Measurements from ENCODE around the gene RADIL.
A peak's percentile ranks its signal among the peaks of the same experiment; 100 is the strongest.

The RADIL gene

DNA sequence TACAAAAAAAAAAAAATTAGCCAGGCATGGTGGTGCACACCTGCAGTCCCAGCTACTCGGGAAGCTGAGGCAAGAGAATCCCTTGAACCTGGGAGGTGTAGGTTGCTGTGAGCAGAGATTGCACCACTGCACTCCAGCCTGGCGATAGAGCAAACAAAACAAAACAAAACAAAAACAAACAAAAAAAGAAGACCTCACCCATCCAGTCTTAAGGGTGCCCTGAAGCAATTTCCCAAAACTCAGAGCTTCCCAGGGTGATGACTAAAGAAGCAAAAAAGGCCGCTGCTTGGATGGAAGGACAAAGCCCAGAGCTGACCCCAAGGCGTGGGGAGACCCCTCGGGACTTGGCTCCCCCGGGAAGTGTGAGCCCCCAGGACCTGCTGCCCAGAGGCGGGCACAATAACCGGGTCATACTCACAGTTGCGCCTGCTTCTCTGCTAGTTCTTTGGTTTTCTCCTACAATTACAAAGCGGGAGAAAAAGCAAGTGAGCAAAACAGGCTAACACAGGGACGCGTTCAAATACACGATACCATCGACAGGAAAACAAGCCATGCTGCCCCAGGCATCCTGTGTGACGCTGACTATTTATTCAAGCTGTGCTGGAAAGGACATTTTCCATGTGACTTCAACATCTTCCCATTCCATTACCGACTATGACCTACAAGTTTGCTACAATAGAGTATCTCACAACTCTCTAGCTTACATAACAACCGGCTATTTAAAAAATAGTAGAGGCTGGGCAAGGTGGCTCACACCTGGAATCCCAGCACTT is 51.6 kb downstream of the RADIL start:
- DNase-seq (ENCODE audit: low spot score), result no peak

DNA sequence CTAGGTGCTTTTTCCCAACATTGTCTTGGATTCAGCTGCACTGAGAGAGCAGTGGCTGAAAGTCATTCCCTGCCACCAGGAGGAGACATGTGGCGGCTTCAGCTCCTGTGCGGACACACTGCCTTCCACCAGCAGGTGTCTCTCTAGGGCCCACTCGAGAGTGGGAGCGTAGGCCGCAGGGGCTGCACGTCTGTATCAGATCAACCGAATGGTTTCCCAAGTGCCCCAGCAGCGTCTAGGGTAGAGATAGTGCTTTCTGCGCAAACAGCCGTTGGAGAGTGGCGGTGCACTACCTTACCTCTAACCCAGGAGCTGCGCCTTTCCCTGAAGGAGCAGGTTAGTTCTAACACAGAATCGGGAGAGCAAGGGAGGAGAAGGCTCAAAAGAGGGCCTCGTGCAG is 53.3 kb downstream of the RADIL start:
- peak; percentile 55 for DNase-seq (ENCODE audit: low spot score)

DNA sequence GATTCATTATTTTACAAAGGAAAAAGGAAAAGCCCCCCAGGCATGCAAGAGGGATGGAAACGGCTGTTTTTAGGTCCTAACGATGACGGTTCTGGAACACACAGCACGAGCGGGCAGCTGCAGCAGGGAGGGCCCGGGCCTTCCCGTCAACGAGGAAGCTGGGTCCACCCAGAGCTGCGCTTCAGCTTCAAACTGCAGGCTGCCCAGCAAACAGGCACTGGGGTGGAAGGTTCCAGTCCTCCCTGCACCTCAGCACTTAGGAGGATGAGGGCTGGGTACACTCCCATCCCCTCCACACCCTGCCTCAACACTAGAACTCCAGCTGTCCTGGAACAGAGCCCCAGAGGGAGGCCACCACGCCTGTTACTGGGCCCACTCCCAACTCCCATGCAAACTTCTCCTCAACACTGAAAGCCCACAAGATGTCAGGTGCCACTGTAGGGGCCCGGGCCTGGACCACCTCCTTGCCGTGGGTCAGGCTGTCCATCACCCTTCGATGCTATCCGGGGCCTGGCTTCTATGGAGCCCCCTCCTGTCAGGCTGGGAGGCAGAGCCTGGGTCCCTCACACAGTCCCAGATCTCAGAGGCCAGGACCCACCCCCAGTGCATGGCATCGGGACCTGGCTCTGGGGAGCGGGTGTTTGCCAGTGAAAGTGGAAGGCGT is 54.7 kb downstream of the RADIL start:
- no peak for DNase-seq (ENCODE audit: low spot score)

DNA sequence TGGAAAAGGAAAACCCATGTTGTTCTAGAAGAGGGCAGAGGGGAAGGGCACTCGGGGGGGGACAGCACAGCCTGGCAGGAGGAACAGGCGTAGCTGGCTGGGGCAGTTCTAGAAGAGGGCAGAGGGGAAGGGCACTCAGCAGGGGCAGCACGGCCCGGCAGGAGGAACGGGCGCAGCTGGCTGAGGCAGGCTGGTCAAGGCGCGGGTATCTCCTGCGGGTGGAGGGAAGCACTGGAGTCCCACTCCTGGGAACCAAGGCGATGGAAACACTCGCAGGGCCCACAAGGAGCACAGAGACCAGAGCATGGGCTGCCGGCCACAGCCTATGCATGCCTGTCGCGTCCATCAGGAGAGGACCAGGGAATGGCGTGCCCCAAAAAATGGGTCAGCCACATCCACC is 58.4 kb downstream of the RADIL start:
- no peak for DNase-seq (ENCODE audit: low spot score)

DNA sequence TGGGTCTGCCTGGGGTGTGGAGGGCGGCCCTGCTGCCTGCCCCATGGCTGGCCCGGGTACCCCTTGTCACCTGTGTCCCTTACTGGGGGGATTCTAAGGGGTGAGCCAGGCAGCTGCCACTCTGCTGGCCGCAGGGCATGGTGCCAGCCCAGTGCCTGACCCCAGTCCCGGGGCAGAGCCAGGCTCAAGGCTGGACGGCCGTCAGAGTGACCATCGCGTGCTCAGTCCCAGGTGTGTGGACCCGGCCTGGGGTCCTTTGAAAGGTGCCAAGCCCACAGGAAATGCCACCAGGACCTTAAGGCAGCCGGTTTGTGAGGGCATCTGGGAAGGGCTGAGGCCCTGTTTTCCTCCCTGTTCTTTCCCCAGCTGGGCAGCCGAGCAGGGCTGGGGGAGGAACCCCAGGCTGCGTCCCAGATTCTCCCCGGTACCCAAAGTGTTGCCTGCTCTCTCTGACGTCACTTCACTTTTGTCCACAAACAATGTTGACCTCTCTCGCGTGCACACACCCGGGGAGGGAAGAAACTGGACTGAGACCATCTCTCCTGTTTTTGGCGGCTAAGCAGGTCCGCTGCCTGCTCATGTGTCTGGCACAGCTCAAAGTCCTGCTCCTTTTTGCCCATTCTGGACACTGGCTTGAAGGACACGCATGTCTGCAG is 59.3 kb downstream of the RADIL start:
- no peak for DNase-seq (ENCODE audit: low spot score)

DNA sequence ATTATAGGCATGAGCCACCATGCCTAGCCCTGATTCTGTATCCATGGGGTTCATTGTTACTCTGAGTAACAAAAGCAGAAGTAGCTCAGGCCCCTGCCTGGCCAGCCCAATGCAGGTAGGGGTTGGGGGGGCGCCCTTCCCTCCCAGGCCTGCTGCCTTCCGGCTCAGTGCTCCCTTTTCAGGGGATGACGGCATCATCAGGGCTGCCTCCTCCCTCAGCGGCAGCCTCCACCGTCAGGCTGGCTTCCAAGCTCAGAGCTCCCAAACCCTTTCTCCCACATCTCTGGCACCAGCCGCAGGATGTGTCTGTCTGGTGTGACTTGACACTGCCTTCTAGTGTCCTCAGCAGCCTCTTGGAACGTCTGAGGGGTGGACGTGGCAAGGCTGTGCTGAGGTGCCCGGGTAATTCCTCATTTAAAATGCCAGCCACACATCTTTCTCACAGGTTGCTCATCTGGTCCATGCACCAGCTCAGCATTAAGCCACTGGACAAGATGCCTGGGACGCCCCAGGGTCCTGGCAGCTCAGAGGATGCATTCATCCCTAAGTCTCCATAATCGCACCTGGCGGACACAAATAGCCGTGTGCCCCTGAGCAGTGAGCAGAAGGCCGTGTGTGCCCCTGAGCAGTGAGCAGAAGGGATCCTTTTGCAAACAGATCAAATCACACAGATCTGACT is 59.9 kb downstream of the RADIL start:
- no peak for DNase-seq (ENCODE audit: low spot score)

DNA sequence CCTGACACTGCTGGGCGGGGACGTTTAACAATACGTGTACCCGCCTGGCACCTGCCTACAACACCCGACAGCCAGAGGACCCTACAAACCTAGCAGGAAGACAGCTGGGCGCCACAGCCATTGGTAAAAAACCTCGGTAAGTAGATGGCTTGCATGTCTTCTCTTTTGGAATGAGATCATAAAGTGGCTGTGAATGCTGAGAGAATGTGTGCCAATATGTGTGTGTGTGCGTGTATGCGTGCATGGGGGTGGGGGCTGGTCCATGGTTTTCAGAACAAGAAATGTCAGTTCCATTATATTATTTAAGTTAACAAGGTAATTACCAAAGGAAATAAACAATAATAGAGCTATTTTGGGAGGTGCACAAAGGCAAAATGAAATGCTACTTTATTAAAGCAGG is 60.8 kb downstream of the RADIL start:
- DNase-seq (ENCODE audit: low spot score), result no peak

DNA sequence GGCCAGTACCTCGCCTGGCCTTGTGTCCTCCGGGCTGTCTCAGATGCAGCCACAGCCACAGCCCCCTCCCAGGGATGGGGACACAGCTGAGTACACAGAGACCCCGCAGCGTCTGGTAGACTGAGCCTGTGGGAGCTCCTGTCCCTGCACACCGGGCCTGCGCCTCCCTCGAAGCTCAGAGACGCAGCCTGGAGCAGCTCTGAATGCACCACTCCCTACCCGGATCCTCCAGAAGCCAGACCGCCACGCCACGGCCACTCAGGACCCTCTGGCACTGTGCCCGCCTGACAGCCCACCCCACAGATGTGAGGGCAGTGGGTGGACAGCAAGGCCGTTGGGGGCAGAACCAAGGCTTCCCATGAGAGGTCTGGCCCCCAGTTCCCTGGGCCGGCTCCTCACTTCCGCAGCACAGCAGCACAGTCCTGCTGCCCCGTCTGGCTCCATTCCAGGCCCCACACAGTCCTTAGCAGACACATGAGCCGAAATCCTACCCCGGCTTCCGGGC is 62.5 kb downstream of the RADIL start:
- DNase-seq (ENCODE audit: low spot score), result no peak

DNA sequence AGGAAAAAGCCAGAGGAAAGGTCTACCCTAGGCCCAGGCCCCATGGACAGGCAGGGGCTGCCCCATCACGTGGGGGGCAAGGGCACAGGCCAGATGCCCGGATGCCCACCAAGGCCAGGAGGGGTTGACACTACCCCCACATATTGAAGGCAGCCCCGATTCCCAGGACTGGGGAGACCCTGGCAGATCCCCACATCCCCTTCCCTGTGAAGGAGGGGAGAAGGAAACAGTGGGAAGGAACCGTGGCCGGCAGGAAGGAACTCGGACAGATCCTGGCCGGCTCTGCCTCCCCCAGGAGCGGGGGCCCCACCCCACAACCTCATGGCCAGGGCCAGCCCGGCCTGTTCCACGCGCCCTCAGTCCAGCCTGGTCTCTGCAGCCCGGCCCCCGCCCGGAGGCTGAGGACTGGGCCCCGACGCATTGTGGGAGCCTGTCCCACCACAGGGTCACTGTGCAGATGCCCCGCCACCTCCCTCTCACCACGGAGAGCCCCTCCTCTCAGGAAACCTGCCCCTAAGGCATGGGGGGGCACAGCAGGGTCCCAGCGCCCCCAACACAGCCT is 63.0 kb downstream of the RADIL start:
- DNase-seq (ENCODE audit: low spot score), result no peak

DNA sequence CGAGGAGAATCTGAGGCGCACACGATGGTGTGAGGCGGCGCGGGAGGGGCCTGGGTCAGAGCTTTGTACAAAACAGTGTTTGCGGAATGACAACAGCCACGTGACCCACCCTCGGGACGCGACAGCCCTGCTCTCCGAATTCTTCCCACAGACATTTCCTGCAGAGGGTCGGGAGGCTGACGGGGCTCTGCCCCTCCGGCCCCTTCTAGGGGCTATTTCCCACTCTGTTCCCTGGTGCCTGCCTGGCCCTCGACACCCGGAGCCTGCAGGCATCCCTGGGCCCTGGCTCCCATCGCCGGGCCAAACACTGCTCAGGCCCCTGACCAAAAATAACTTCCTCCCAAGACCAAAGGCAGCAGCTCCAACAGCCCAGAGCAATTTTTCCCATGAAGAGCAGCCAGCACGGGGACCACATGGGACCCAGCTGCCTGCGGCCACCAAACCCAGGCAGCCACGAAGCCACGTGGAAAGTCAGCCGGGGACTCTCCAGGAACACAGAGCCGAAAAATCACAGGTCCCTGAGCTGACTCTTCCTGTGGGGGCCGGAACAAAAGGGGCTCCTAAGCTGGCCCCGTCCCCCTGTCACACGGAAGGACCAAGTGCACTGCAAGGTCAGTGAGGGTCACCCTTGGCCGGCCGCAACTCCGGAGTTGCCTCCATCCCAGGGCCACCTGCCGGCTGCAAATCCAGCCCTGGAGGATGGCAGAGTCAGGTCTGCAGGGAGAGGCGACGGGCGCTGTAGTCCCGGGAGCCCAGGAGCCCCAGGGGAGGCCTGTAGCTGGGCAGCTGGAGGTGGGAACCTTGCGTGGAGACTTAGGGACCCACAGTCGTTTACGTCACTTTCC is 63.7 kb downstream of the RADIL start:
- DNase-seq (ENCODE audit: low spot score), result no peak

DNA sequence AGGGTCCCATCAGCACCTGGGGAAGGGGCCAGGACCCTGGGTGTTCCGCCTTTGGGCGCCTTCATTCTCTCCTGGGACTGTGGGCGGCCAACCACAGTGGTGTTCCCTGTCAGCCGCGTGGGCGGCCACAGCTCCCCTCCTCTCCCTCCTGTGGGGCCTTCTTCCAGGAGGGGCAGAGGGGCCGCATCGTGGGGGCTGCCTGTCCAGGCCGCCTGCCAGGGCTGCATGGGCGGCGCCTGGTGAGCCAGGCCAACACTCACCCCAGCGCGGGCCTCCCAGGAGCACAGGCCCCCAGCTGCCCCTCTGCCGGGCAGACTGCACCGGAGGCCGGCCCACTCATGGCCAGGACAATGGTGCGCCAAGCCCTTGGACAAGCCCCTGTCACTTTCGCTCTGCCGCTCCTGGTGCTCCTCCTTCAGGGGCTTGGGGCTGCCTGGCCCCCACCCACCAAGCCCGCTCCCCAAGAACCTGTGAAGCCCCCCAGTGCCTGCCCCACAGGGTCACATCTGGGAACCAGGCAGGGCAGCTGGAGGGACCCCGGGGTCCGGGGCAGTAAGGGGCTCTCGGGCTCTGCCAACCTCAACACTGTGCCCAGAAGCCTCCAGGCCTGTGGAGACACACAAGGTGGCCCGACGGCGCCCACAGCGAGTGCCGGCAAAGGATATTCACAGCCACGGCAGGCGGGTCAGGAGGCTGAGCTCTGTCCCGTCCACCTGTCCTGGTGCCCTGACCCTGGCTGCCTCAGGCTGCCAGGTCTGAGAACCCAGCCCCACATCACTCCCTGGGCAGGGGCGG is 65.3 kb downstream of the RADIL start:
- DNase-seq (ENCODE audit: low spot score), result no peak

DNA sequence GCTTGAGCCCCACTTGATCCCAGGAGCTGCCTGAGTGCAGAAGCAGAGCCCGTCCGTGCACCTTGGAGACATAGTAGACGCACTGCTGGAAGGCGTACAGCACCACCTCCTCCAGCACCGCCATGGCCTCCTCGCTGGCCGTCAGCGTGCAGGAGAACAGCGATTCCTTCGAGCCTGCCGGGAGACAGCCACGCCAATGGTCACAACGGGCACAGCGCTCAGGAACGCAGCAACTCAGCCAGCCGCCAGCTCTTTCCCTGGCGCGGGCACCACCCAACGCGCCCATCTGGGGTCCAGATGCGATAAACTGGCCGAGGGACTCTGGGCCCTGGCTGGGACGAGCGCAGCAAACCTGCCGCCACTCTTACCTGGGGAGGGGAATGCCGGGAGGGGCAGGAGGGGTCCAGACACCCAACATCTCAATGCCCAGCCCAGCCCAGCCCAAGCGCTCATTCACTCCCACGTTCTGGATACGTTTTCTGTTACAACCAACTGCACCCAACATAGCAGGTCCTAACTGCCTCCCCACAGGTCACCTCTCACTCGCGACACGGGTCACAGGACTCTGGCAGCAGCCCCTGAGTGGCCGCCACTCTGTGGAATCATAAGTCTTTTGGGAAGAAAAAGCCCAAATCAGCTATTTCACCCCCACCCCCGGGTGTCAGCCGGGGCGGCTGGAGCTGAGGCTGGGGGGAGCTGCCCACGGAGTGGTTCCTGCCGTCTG is 66.2 kb downstream of the RADIL start:
- DNase-seq (ENCODE audit: low spot score), result no peak

DNA sequence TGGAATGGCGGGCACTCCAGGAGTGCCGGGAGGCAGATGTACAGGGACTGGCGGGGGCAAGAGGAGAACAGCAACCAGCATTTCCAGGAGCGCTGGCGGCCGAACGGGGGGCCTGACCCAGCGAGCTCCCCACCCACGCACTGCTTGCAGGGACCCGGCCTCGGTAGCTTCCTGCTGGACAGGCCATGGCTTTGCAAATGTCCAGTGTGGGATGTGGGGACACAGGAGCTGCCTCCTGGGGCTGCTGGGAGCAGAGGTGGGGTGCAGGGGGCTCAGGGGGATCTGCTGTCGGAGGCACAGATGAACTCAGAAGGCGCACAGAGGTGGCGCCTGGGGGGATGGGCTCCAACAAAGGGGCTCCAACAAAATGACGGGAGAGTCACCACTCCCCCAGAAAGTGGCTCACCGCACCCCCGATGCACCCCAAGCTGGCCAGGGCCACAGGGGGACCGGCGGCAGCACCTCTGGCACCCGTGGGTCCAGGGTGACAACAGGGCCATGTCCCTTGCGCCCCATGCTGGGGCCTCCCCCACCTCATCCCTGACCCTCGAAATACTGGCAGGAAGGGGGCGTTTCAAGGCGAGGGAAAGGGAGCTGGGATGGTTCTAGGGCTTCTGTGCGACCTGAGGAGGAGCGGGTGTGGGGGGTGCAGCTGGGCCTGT is 67.0 kb downstream of the RADIL start:
- no peak for DNase-seq (ENCODE audit: low spot score)

DNA sequence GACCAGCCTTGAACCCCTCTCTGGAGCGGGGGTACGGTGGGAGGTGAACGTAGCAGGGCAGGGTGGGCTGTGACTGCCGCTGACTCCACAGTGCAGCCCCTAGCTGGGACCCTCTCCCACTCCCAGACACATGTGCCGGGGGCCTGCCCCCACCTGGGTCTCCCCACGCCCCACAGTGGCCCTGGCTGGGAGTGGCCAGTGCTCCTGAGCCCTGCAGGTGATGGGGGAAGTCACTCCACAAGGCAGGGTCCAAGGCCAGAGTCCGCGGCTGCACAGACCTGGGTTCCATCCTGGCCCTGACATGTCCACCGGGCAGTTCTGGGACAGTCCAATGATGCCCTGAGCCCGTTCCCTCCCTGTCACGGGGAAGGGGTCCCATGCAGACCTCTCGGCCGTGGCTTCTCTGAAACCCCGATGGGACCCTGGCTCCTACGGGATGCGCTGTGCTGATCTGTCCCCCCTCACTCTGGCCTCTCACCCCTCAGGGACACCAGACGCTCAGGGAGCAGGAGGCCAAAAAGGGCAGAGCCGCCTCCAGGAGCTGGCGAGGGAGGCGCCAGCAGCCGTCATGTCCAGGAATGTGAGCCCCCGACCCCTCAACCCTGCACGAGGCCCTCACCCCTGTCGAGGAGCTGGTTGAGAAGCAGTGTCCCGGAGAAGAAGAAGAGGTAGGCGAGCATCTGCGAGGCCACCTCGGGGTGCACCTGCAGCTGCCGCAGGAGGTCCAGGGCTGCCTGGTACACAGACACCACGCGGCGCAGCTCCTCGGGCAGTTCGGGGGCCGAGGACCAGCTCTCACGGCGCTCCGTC is 67.7 kb downstream of the RADIL start:
- DNase-seq (ENCODE audit: low spot score), result no peak

DNA sequence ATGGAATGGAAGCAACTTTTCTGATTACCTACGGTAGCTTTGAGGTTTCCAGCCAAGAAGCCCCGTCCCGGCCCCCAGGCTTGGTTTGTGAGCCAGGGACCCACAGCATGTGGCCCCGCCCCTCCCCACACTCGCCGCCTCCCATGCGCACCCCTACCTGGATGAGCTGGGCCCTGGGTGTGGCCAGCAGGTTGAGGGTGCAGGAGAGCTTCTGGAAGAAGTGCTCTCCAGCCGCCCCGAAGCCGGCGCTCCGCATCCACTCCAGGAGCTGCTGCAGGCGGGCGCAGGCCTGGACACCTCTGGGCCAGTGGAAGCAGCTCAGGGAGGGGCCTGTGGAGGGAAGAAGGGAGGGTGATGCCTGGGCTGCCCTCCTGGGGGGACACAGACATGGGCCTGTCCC is 68.4 kb downstream of the RADIL start:
- no peak for DNase-seq (ENCODE audit: low spot score)

DNA sequence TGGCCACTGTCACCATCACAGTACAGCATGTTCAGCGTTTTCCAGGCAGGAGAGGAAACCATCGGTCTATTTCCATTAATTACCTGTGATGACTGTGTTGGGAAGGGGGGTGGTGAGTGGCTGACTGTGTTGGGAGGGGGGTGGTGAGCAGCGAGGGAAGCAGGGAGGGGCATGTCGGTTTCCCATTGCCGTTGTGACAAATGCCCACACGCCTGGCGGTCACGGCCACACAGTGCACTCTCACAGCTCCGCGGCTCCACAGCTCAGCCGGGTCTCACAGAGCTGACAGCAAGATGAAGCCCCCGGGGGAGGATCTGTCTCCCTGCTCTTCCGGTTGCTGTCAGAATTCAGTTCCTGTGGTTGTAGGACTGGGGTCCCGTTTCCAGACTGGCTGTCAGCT is 69.1 kb downstream of the RADIL start:
- DNase-seq (ENCODE audit: low spot score), result no peak

DNA sequence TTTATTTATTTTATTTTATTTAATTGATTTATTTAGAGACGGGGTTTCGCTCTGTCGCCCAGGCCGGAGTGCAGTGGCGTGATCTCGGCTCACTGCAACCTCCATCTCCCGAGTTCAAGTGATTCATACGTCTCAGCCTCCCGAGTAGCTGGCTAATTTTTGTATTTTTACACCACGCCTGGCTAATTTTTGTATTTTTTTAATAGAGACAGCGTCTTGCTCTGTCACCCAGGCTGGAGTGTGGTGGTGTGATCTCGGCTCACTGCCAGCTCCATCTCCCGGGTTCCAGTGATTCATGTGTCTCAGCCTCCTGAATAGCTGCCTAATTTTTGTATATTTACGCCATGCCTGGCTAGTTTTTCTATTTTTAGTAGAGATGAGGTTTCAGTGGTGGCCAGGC is 73.8 kb downstream of the RADIL start:
- no peak for DNase-seq (ENCODE audit: low spot score)

DNA sequence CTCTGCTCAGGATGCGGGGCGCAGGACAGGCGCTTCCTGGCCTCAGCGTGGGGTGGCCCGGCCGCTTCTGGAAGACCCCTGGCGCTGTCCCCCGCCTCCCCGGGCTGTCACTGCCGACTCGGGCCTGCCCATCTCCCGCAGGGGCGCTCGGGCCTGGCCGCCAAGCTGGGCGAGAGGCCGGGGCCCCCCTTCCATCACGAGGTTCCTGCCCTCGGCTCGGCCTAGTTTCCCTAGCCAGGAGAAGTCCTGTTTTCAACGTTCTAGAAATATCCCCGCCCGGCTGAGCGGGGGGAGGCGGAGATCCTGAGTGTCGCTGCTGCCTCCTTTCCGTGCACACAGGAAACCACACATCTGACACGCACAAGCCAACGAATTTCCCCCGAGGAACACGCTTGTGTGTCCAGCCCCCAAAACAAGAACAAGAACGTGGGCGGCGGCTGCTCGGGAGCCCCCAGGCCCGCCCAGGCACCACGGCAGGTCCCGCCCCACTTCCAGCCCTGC is 74.4 kb downstream of the RADIL start:
- DNase-seq (ENCODE audit: low spot score), result peak; percentile 23

All from CD4-positive, alpha-beta T cell treated with Interleukin-6 at 100 ng/mL for 8 hours (primary cell).